Gastrocnemius medialis (tissue), 4 donors: ENCODE data around the gene NRG3.

Experiments
- POLR2A ChIP-seq, 2 donors: fragments of 450-650 bp; IDR thresholded peaks; one replicate each; pipeline ENCODE4 v1.6.1; 2017; ENCODE audit warnings: antibody characterized with exemption in 2 of 2, mild to moderate bottlenecking in 2 of 2, moderate library complexity in 2 of 2
- TF ChIP-seq, protein P1 (sequence below), 5 experiments: fragments of 450-650 bp in 3 of 5; fragments of 200-600 bp in 2 of 5; sonication (generic) in 2 of 5; IDR thresholded peaks in 4 of 5; conservative IDR thresholded peaks in 1 of 5; 1 replicate in 4 of 5; 2 replicates in 1 of 5; pipeline ENCODE4 v1.5.1; 2016 to 2019; ENCODE audit warnings: antibody characterized with exemption in 5 of 5, mild to moderate bottlenecking in 3 of 5, moderate library complexity in 3 of 5

GRCh38 chr10:82072124-82072523 is 197.1 kb downstream of the NRG3 start:
- TF ChIP-seq POLR2A (IDR thresholded peaks at IDR 0.05): no peak
- TF ChIP-seq, protein P1, sequence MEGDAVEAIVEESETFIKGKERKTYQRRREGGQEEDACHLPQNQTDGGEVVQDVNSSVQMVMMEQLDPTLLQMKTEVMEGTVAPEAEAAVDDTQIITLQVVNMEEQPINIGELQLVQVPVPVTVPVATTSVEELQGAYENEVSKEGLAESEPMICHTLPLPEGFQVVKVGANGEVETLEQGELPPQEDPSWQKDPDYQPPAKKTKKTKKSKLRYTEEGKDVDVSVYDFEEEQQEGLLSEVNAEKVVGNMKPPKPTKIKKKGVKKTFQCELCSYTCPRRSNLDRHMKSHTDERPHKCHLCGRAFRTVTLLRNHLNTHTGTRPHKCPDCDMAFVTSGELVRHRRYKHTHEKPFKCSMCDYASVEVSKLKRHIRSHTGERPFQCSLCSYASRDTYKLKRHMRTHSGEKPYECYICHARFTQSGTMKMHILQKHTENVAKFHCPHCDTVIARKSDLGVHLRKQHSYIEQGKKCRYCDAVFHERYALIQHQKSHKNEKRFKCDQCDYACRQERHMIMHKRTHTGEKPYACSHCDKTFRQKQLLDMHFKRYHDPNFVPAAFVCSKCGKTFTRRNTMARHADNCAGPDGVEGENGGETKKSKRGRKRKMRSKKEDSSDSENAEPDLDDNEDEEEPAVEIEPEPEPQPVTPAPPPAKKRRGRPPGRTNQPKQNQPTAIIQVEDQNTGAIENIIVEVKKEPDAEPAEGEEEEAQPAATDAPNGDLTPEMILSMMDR (IDR thresholded peaks at IDR 0.05 in 4 of 5, conservative IDR thresholded peaks at IDR 0.05 in 1 of 5): no peak
